ENCODE results near the gene MOV10L1.
"Not testable (repeated sequence)": the region's sequence is repeated elsewhere in the genome, so short reads cannot be mapped to it uniquely, and the experiment has no call there.

MOV10L1 gene

DNA sequence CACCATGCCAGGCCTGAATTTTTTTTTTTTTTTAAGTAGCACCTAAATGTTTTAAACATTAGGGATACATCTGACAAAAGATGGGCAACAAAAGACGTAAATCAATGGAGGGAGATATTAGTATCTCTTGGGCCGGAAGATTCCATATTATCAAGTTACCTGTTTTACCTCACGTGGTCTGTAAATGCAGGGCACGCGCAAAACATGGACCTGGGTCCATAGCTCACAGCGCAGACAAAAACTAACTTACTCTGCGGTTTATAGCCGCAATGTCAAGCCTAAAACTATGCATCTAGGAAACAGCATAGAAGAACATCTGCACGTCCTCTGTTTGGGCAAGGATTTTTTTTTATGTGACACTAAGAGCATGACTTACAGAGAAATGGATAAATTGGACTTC, 49.2 kb downstream of the MOV10L1 start:
- no peak for DNase-seq (ENCODE audit: low read depth)

DNA sequence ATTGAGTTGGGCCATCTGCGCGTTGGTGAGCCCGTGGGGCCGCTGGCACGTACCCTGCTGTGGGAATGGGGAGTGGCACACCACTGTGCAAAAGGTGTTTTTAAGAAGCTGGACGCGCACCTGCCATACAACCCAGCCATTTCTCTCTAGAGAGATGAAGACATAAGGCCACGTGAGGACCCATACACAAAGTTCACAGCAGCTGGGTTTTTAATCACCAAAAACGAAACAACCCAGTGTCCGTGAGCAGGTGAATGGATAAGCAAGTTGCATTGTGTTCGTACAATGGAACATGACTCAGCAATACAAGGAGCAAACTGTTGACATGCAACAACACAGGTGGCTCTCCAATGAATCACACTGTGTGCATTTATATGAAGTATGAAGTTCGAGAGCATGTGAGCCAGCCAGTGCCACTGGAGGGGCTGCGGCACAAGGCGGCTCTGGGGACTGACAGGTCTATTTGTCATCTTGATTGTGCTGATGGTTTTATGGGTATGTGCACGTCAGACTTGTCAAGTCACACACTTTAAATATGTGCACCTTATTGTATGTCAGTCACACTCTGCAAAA, 50.1 kb downstream of the MOV10L1 start:
- no peak for DNase-seq (ENCODE audit: low read depth)

DNA sequence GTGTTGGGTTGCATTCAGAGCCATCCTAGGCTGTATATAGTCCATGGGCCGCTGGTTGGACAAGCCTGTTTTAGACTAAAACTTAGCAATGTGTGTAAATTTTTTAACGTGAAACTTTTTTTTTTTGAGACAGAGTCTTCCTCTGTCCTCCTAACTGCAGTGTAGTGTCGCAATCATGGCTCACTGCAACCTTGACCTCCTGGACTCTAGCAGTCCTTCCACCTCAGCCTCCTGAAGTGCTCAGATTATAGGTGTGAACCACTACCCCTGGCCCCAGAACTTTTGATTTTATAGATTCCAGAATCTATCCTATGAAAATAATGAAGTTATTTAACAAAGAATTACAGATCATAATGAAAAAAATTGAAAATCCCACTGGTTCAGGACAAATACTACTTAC, 50.8 kb downstream of the MOV10L1 start:
- no peak for DNase-seq (ENCODE audit: low read depth)

DNA sequence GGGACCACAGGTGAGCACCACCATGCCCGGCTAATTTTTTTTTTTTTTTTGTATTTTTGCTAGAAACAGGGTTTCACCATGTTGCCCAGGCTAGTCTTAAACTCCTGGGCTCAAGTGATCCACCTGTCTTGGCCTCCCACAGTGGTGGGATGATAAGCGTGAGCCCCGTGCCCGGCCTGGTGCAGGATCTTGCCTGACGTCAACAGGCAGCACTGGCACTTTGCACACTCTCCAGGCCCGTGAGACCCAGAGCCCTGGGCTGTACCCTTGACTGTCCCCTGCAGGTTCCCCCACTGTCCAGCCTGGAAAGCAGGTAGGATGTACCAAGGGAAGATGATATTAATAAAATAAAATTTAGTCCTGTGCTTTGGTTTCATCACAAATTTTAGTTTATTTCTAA, 51.7 kb downstream of the MOV10L1 start:
- DNase-seq (ENCODE audit: low read depth) = no peak

DNA sequence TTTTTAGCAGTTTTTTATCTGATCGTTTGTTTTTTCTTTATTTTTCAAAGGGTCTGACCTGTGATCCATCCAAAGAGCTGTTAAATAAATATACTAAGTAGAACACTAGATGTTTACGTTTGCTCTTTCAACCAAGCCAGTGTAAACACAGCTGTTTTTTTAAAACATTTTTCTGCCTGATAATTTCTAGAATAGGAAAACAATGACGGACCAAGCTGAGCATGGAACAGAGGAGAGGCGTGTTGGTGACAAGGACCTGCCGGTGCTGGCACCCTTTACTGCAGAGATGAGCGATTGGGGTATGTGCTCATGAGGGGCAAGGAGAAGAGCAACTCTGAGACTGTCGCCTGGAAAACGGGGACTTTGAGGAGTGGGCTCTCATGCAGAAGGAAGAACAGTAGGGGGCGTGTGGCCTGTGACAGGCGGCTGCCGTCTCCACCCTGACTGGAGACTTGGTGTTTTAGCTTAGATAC, 52.1 kb downstream of the MOV10L1 start:
- DNase-seq (ENCODE audit: low read depth) = no peak

DNA sequence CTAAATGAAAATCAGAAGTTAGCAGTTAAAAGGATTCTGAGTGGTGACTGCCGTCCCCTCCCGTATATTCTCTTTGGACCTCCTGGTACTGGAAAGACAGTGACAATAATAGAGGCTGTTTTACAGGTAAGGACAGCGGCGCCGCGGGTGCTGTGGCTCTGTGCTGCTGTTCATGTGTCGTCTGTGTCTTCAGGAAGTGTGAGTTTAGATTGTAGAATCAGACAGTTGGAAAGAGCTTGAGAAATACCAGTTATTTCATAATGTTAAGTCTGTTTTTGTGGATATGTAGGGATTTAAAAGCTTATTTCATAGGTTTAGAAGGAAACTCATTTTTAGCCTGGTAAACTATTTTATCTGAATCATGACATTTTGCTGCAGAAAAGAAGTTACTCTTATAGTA, 53.3 kb downstream of the MOV10L1 start:
- no peak for DNase-seq (ENCODE audit: low read depth)

DNA sequence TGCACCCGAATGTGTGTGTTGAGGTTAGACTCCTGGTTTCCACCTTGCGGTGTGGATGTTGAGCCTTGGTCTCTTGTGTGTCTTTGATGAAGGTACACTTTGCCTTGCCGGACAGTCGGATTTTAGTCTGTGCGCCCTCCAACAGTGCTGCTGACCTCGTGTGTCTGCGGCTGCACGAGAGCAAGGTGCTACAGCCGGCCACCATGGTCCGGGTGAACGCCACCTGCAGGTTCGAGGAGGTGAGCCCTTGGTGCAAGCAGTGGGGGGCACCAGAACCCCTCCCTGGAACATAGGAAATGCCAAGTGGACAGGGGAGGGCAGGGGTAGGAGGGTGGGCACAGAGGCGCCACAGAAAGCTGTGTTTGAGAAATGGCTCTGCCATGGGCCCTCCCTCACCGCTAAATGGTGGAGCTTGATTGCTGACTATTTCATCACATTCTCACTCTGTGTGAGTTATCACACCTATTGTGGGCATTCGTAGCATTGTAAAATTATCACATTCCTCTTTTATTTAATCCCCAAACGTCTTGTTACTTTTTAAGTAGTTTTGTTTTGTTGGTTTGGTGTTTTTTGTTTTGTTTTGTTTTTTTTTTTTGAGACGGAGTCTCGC, 54.3 kb downstream of the MOV10L1 start:
- no peak for DNase-seq (ENCODE audit: low read depth)

DNA sequence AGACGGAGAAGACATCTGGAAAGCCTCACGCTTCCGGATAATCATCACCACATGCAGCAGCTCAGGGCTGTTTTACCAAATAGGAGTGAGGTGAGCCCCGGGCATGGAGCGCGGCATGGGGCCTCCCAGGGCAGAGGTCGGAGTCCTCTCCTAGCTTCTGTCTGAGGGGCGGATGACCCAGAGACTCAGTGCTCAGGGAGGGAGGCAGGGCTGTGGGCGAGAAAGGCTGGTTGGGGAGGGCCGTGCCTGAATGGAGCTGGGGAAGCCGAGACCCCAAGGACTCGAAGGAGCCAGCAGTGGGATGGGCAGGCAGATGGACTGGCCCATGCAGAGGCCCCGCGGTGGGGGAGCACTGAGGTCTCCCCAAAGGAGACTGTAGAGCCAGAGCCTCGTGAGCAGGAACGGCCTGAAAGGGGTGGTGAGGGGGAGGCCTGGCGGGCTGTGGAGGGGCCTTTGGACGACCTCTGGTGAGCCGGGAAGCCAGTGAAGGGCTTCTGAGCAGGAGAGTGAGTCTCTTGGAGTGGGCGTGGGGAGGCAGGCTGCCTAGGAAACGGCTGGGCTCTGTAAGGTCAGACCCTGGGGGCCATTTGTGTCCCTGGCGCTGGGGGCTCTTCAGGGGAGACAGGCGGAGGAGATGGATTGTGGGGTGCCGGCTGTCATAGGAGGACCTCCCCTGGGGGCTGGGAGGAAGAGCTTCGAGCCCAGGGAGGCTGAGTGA, 56.1 kb downstream of the MOV10L1 start:
- no peak for DNase-seq (ENCODE audit: low read depth)

DNA sequence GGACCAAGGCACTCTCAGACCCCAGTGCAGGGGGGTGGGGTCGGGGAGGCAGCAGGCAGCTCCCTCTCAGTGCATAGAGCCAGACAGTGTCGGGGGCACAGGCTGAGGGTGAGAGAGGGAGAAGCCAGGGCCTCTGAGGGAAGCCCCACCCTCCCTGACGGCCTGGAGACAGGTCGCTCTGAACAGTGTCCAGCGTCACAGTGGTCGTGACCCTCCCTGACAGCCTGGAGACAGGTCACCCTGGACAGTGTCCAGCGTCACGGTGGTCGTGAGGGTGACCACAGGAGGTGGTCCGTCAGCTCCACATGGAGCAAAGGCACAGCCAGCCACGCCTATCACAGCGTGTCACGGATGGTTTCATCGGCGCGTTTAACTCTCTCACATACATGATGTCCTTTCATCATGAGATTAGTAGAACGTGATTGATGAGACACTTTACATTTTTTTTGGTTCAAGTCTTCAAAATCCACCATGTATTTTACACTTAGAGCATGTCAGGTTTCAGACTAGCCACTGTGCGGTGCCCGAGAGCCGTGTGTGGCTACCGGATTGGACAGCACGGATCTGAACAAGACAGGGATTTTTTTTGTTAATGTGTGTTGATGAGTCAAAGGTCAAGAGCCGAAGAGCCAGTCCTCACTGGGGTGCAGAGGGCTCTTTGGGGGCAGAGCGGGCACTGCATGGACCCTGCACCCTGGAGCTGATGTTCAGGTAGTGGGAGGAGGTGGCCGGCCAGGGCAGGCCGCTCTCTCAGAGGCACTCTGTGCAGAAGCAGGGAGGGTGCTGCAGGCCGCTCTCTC, 56.8 kb downstream of the MOV10L1 start:
- no peak for DNase-seq (ENCODE audit: low read depth)

DNA sequence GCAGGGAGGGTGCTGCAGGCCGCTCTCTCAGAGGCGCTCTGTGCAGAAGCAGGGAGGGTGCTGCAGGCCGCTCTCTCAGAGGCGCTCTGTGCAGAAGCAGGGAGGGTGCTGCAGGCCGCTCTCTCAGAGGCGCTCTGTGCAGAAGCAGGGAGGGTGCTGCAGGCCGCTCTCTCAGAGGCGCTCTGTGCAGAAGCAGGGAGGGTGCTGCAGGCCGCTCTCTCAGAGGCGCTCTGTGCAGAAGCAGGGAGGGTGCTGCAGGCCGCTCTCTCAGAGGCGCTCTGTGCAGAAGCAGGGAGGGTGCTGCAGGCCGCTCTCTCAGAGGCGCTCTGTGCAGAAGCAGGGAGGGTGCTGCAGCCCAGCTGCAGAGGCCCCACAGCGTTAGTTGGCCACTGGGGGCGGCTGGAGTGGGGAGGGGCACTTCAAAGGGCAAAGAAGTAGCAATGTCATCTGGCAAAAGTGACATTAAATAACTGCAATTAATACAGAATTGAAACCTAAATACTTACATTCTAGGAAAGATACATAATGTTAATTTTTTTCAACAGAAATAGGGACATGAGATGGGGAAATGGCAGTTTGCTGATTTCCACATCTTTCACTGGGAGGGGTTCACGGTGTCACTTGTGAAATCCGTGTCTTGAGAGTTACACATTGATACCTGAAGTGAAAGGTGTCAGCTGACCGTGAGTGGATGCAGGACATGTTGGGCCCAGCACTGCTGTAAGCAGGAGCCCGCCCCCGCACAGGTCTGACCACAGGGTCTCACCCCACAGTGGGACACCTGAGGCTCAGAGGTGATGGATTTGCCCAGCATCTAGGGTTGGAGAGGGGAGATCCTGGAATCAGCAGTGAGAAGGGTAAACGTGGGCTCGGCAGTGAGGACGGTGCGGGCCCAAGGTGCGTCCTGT, 57.7 kb downstream of the MOV10L1 start:
- not testable (repeated sequence) for DNase-seq (ENCODE audit: low read depth)

DNA sequence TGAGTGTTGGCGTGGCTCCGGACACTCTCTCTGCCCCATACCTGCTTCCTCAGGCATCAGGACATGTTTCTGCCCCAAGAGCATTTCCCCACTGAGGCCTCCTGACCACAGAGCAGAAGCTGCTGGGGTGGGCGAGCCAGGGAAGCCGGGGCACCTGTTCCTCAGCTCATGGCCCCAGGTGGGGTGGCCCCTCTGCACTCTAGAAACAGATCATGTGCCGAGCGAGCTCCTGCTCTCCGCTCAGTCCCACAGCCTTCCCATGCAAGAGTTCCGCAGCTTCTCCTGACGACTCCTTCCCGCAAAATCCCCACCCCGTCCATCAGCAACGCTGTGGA, 58.3 kb downstream of the MOV10L1 start:
- DNase-seq (ENCODE audit: low read depth) = no peak

DNA sequence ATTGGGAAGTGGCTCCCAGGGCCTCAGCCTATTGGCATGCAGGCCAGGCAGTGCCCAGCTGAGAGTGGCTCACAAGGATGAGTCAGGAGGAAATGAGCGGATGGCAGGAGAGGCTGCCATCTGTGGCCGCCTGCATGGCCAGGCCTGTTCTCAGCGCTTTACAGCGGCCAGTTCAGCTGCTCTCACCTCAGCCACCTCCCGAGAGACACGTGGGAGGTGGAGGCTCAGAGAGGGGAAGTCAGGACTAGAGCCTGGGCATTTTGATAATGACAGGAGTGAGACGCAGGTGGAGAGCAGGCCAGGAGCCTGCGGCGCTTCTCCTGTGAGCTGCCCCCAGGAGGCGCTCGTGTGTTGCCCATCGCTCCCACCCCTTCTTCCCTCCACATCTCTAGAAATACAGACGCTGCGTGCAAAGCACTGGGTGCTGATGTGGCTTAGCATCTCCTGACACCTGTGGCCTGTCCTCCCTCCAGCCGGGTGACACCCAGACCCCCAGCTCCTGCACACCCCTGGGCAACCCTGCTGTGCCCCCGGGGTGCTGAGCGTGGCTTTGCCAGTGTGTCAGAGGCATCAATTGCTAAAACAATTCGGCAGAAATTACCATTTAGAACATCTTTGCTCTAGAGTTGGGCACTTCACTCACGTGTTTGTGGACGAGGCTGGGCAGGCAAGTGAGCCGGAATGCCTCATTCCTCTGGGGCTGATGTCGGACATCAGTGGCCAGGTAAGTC, 59.4 kb downstream of the MOV10L1 start:
- peak; percentile 60 for DNase-seq (ENCODE audit: low read depth)

DNA sequence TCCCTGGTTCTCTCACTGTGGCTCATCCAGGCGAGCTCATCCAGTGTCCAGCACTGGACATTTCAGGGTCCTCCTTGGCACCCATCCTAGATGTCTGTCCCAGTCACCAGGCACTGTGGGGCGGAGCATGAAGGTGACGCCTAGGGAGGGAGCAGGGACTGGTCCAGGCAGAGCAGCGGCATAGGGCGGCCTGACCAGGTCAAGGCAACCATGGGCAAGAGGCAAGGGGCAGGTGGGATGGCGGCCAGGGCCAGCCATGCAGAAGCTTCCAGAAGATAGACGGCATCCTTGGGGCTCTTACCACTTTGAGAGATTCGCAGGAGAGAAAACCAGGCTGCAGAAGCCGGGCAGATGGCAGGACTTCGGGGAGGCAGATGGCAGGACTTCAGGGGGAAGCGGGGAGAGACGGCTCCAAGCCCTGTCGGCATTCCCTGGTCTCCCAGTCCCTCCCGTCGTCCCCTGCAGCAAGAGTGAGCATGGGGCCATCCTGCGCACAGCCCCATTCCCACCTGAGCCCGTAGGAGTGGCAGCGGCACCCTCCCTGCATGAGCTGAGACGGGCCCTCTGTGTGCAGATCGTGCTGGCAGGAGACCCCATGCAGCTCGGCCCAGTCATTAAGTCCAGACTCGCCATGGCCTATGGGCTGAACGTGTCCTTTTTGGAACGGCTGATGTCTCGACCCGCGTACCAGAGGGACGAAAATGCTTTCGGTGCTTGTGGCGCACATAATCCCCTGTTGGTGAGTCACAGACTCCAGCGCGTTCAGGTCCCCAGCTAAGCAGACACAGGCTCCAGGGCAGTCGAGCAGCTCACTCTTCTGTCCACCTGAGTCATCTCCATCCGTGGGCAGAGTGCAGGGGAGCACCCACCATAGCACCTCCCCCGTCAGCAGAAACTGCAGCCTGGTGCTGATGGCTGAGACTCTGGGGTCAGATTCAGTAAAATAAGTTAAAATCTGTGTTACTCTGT, 60.6 kb downstream of the MOV10L1 start:
- no peak for DNase-seq (ENCODE audit: low read depth)

DNA sequence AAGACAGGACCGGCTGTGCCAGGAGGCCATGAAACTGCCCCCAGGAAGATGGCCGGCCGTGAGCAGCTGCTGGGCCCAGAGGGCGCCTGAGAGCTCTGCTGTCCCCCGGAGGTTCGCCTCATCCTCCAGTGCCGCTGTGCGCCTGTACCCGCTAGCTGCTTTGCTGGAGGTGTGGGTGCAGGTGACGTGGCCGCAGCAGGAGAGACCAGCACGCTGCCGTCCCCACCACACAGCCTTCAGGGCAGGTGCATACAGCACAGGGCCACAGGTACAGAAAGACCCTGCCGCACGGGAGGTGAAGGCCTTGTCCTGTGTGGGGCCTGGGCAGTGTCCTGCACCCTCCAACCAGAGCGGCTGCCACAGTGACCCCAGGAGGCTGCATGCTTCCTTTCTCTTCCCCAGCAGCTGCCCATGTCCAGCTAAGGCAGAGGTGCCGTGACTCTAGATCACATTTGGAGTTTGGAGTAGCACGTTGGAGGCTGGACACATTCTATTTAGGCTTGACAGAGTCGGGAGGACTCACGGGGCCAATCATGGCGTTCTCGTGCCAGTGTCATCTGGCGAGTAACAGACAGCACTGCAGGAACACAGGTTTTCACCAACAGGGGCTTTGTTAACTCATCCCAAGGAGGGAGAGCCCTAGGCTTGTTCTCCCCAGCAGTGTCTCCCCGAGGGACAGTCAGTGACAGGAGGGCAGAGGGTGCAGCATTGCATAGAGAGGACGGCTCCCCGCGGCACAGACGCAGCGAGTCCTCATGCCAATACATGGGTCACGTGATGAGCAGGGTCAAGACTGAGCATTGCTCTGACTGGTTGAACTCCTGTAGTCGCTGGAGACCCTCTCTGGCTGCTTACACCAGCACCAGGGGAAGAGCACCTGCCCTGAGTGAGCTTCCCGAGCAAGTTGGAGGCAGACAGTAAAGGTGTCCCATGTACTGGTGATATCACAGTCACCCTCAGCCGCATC, 62.0 kb downstream of the MOV10L1 start:
- DNase-seq (ENCODE audit: low read depth) = no peak

DNA sequence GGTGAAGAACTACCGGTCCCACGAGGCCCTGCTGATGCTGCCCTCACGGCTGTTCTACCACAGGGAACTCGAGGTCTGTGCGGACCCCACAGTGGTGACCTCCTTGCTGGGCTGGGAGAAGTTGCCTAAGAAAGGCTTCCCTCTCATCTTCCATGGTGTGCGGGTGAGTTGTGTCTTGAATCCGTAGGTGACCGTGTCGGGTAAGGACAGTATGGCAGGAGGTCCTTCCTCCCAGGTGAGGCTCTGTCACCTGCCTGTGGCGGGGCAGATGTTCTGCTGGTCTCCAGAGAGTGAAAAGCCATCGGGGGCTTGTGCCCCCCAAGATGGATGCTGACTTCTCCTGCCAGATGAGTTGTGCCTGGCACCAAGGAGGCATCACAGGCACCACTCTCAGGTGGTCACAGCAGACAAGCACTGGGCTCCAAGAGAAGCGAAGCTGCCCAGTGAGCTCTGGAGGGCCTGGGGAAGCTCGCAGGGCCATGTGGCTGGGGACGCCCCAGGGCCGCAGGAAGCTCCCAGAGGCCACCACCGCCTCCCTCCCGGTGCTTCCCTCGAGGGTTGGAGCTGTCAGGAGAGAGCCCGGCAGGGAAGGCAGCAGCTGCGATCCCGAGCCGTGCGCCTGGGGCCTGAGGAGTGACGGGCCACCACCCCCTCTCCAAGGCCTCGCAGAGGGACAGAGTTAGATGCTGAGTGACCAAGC, 63.4 kb downstream of the MOV10L1 start:
- DNase-seq (ENCODE audit: low read depth) = no peak

DNA sequence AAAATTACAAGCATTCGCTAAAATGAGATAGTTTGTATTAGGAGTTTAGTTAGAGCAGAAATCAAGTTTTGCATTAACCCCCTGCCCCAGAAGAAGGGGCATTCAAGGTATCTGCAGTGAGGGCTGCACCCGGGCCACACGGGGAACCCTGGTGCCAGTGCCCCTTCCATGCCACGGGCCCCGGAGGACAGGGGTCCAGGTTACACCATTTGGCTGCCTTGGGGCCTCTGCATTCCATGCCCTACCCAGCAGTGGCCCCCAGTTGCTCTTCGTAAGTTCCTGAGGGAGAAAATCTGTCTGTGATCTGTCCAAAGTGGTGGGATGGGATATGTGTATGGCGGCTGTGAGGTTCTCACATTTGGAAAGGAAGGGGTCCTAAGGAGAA, 63.9 kb downstream of the MOV10L1 start:
- DNase-seq (ENCODE audit: low read depth) = no peak

DNA sequence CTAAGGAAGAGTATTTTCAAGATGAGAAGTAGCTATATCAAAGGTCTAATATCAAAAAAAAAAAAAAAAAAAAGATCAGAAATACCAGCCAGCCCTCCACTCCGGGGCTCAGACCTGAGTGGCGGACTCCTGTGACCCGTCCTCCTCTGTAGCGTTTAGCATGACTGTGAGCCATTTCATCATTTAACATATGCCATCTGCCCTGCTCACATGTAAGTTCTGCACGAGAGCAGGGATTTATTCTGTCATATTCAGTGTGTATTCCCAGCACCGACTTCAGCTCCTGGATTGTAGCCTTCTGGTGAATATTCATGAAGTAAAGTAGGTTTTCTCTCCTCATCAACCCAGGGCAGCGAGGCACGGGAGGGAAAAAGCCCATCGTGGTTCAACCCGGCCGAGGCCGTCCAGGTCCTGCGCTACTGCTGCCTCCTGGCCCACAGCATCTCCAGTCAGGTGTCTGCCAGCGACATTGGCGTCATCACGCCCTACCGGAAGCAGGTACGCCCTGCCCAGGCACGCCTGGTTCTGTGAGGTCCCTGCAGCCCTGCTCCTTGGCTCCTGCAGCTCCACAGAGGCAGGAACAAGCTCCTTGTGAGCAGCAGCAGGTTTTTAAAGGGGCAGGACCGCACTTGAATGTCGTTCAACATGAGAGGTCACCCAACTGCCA, 68.0 kb downstream of the MOV10L1 start:
- DNase-seq (ENCODE audit: low read depth) = no peak

DNA sequence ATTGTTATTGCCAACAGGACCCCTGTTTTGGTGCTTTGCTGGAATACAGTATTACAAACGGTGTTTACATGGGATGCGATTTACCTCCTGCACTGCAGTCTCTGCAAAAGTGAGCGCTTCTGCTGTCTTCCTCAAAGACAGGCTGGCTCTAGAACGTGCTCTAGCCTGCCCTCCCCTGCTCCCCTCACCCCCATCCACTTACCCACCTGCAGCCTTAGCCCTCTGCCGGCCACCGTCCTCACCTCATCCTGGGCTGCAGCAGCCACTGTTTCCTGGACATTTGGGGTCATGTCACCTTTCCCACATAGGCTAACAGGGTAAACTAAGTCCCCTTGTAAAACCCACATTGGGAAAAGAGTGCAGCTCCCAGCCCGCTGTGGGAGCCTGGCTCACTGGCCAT, 71.1 kb downstream of the MOV10L1 start:
- no peak for DNase-seq (ENCODE audit: low read depth)

Data from activated T-helper 1 cell treated with Interleukin-2 at 50 U/mL for 16 hours (primary cell).